LNCaP clone FGC (cell line): ENCODE measurements around the gene SLC6A9.

Experiments
- DNase-seq: peaks from one replicate; pipeline ENCODE4 v3.0.0-alpha.2; 2011; ENCODE audit warnings: low read depth
- H3K4me3 ChIP-seq: 2 replicates; pipeline ENCODE4 v1.5.1; 2011; ENCODE audit warnings: mild to moderate bottlenecking, low read depth, low read length, control low read depth
- CTCF ChIP-seq: IDR thresholded peaks from 2 replicates; pipeline ENCODE4 v1.5.1; 2012; ENCODE audit warnings: mild to moderate bottlenecking; ENCODE audit not compliant: control insufficient read depth, insufficient read depth; ENCODE audit errors: extremely low read depth

The SLC6A9 gene

GRCh38 chr1:44021581-44022321 is 9.5 kb downstream of the SLC6A9 start:
- no peak for DNase-seq
- H3K4me3 ChIP-seq = no peak overlapping the region
- no peak for TF ChIP-seq CTCF

- no peak overlapping the region for H3K4me3 ChIP-seq
- no peak for TF ChIP-seq CTCF
- no peak for DNase-seq
These were observed 10.1 kb downstream of the SLC6A9 start for GRCh38 chr1:44021156-44021555.

GRCh38 chr1:44020464-44020863 is 10.8 kb downstream of the SLC6A9 start:
- DNase-seq = no peak
- no peak for TF ChIP-seq CTCF
- no peak overlapping the region for H3K4me3 ChIP-seq

- DNase-seq = no peak
- H3K4me3 ChIP-seq = no peak overlapping the region
- no peak for TF ChIP-seq CTCF
These were observed 11.8 kb downstream of the SLC6A9 start for GRCh38 chr1:44019466-44019948.

- no peak for DNase-seq
- TF ChIP-seq CTCF = no peak
- no peak overlapping the region for H3K4me3 ChIP-seq
These were observed 14.3 kb downstream of the SLC6A9 start for GRCh38 chr1:44016890-44017400.

GRCh38 chr1:44016041-44016889 is 15.0 kb downstream of the SLC6A9 start:
- TF ChIP-seq CTCF = no peak
- no peak overlapping the region for H3K4me3 ChIP-seq
- no peak for DNase-seq
